BLaER1 treated with 17β-estradiol and CSF1 and Interleukin-3, amounts not matched to agents 10 nM and 100 nM (cell line): ENCODE measurements around the gene TMEM192.
"Not testable (repeated sequence)": the region's sequence is repeated elsewhere in the genome, so short reads cannot be mapped to it uniquely, and the experiment has no call there.

ENCODE experiments used
- H3K27ac ChIP-seq, 11 experiments: shearing (Covaris generic); formaldehyde crosslinking; 2 replicates each; pipeline ENCODE4 v1.8.1; 2022
- H3K27me3 ChIP-seq, 11 experiments: shearing (Covaris generic); formaldehyde crosslinking; 2 replicates each; pipeline ENCODE4 v1.8.1; 2022
- H3K36me3 ChIP-seq, 11 experiments: shearing (Covaris generic); formaldehyde crosslinking; 2 replicates each; pipeline ENCODE4 v1.8.1; 2022
- H3K4me1 ChIP-seq, 10 experiments: shearing (Covaris generic); formaldehyde crosslinking; 2 replicates each; pipeline ENCODE4 v1.8.1; 2022
- H3K4me2 ChIP-seq, 11 experiments: shearing (Covaris generic); formaldehyde crosslinking; 2 replicates each; pipeline ENCODE4 v1.8.1; 2022
- H3K4me3 ChIP-seq, 10 experiments: shearing (Covaris generic); formaldehyde crosslinking; 2 replicates each; pipeline ENCODE4 v1.8.1; 2022
- H3K9ac ChIP-seq, 11 experiments: shearing (Covaris generic); formaldehyde crosslinking; 2 replicates each; pipeline ENCODE4 v1.8.1; 2022
- H3K9me3 ChIP-seq, 11 experiments: shearing (Covaris generic); formaldehyde crosslinking; replicated peaks in 1 of 11; 2 replicates each; pipeline ENCODE4 v1.8.1; 2022
- H4K20me1 ChIP-seq, 11 experiments: shearing (Covaris generic); formaldehyde crosslinking; 2 replicates each; pipeline ENCODE4 v1.8.1; 2022
- Cebpa-rat ChIP-seq, 11 experiments: shearing (Covaris generic); IDR thresholded peaks; 2 replicates each; pipeline ENCODE4 v1.8.1; 2022

Gene TMEM192

DNA sequence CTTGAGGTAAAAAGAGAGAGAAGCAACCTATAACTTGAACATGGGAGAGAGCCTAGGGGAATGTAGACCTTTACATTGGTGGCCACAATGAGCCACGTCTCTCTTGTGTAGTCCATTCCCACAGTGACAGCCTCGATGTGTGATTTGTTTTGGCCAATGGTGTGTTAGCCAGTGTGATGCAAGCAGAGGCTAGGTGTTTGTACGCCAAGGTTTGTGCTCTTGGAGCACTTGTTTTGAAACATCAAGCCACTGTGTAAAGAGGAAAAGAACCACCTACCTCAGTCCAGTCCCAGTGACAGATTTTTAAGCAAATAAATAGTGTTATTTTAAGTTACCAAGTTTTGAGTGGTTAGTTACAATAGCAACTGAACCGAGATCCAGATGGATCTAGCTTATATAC is 23.9 kb upstream of the TMEM192 start:
- H3K9me3 ChIP-seq, result peaks cover 0 to 9% (median 0%) of the 10 kb centered on the region in 11 experiments; a peak in 8 of 22 replicates
- no peaks in the 10 kb centered on the region for H4K20me1 ChIP-seq
- H3K36me3 ChIP-seq, result no peaks in the 10 kb centered on the region
- H3K4me1 ChIP-seq, result peaks cover 32 to 39% (median 35%) of the 10 kb centered on the region in 10 experiments
- no peaks in the 10 kb centered on the region for H3K27me3 ChIP-seq
- TF ChIP-seq Cebpa-rat (IDR thresholded peaks at IDR 0.05), result no peak
- peak overlapping the region in 3 of 11 experiments; percentile 0 to 91 (median 27); a peak in 1 of 22 replicates for H3K27ac ChIP-seq
- no peak overlapping the region for H3K9ac ChIP-seq
- H3K4me2 ChIP-seq, result no peak overlapping the region
- no peak overlapping the region for H3K4me3 ChIP-seq

DNA sequence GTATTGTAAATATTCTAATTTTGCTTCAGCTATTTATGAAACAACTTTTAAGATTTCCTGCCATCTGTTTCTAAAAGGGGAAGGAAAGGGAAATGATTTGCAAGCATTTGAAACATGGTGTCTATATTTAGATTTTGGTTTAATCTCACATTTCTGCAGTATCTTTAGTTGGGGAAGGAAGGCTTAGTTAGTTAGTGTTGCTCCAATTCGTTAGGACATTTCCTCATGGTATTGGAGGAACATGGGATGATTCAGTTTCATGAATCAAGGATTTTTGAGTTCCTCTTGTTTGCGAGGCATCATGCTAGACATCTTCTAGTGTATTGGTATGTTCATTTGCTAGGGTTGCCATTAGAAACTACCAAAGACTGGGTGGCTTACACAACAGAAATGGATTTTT is 20.5 kb upstream of the TMEM192 start:
- 0 out of 20 replicates have a peak overlapping the region, but pooled peaks of 1 of the 10 experiments have one; percentile 9 for H3K4me3 ChIP-seq
- H3K9ac ChIP-seq, result peak overlapping the region; percentile 64 to 75 (median 70); a peak in 20 of 22 replicates
- H3K4me1 ChIP-seq, result peaks cover 38 to 59% (median 52%) of the 10 kb centered on the region in 10 experiments
- H3K27ac ChIP-seq, result peak overlapping the region; percentile 70 to 94 (median 89)
- peak in 5 of 11 experiments; percentile 16 to 92 (median 70); a peak in 8 of 22 replicates for TF ChIP-seq Cebpa-rat (IDR thresholded peaks at IDR 0.05)
- peaks cover 0 to 8% (median 0%) of the 10 kb centered on the region in 11 experiments; a peak in 8 of 22 replicates for H3K9me3 ChIP-seq
- H3K36me3 ChIP-seq, result no peaks in the 10 kb centered on the region
- no peaks in the 10 kb centered on the region for H4K20me1 ChIP-seq
- no peaks in the 10 kb centered on the region for H3K27me3 ChIP-seq
- peak overlapping the region; percentile 25 to 93 (median 84) for H3K4me2 ChIP-seq

GRCh38 chr4:165131247-165131832 is 18.7 kb upstream of the TMEM192 start:
- Histone ChIP-seq H3K27ac (peak overlapping the region in 10 of 11 experiments; percentile 78 to 94 (median 89); a peak in 17 of 22 replicates), H4K20me1 (no peaks in the 10 kb centered on the region), H3K9ac (peak overlapping the region in 6 of 11 experiments; percentile 9 to 74 (median 61); a peak in 5 of 22 replicates), H3K4me3 (no peak overlapping the region), H3K9me3 (peaks cover 0 to 4% (median 0%) of the 10 kb centered on the region in 11 experiments; a peak in 4 of 22 replicates), H3K4me1 (peaks cover 38 to 59% (median 52%) of the 10 kb centered on the region in 10 experiments), H3K4me2 (peak overlapping the region; percentile 25 to 93 (median 84); a peak in 19 of 22 replicates), H3K27me3 (no peaks in the 10 kb centered on the region), H3K36me3 (no peaks in the 10 kb centered on the region)
- TF ChIP-seq Cebpa-rat (IDR thresholded peaks at IDR 0.05), result no peak

DNA sequence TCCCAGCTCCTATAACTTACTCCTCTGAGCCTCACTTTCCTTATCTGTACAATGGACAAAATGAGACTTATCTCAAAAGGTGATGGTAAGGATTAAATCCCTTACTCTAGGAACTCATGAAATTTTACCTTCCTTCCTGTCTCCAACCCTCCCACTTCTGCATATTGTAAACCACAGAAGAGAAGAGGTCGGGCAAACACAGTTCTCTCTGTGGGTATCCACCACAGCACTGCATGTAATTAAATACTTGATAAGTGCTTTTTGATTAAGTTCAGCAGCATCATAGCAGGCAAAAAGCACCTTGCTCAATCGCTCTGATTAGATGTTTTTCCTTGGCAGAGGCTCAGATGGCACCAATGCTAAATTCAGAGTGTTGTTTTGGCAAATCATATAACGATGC is 17.3 kb upstream of the TMEM192 start:
- no peak for TF ChIP-seq Cebpa-rat (IDR thresholded peaks at IDR 0.05)
- Histone ChIP-seq H3K27me3 (no peaks in the 10 kb centered on the region), H3K4me1 (peaks cover 38 to 53% (median 49%) of the 10 kb centered on the region in 10 experiments), H3K9ac (peak overlapping the region in 2 of 11 experiments; percentile 2 to 17; a peak in 2 of 22 replicates), H3K27ac (peak overlapping the region in 2 of 11 experiments; percentile 21; a peak in 2 of 22 replicates), H3K9me3 (peaks cover 0 to 10% (median 6%) of the 10 kb centered on the region in 11 experiments; a peak in 8 of 22 replicates), H3K4me3 (no peak overlapping the region), H3K4me2 (peak overlapping the region in 6 of 11 experiments; percentile 2 to 51 (median 24); a peak in 8 of 22 replicates), H3K36me3 (no peaks in the 10 kb centered on the region), H4K20me1 (no peaks in the 10 kb centered on the region)

GRCh38 chr4:165125869-165126499 is 13.3 kb upstream of the TMEM192 start:
- not testable (repeated sequence) for H3K9ac ChIP-seq, H3K4me2 ChIP-seq, H3K4me3 ChIP-seq, H3K36me3 ChIP-seq, H4K20me1 ChIP-seq, H3K27me3 ChIP-seq, H3K27ac ChIP-seq
- Histone ChIP-seq H3K4me1 (peaks cover under 1 to 16% (median 11%) of the 10 kb centered on the region in 10 experiments; a peak in 15 of 20 replicates), H3K9me3 (peaks cover 2 to 16% (median 10%) of the 10 kb centered on the region in 11 experiments; a peak in 13 of 22 replicates)

DNA sequence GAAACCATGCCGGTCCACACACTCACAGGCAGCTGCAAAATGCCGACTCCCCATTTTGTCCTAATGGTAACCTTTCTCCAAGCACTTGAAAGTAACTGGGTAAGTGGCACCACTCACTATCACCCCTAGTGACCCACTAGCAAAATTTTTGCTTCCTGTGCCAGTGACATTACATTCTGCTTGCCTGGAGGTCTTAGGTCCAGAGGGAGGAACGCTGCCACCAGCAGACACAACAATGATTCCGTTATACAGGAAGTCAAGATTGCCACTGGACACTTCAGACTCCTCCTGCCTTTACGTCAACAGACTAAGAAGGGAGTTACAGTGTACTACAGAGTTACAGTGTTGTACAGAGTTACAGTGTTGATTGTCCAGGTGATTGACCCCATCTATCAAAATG is 11.8 kb upstream of the TMEM192 start:
- Histone ChIP-seq H3K27ac (no peak overlapping the region), H3K4me2 (no peak overlapping the region), H3K9ac (no peak overlapping the region), H3K9me3 (peaks cover 2 to 19% (median 11%) of the 10 kb centered on the region in 11 experiments; a peak in 14 of 22 replicates), H3K27me3 (no peaks in the 10 kb centered on the region), H4K20me1 (no peaks in the 10 kb centered on the region), H3K4me1 (peaks cover 0 to 1% (median 0%) of the 10 kb centered on the region in 10 experiments; a peak in 5 of 20 replicates), H3K36me3 (no peaks in the 10 kb centered on the region), H3K4me3 (no peak overlapping the region)
- no peak for TF ChIP-seq Cebpa-rat (IDR thresholded peaks at IDR 0.05)

- Histone ChIP-seq H3K4me1 (peaks cover 5 to 10% (median 5%) of the 10 kb centered on the region in 10 experiments; a peak in 19 of 20 replicates), H3K9me3 (peaks cover 0 to 10% (median 7%) of the 10 kb centered on the region in 11 experiments; a peak in 8 of 22 replicates), H3K27ac (no peak overlapping the region), H3K27me3 (no peaks in the 10 kb centered on the region), H3K4me2 (no peak overlapping the region), H4K20me1 (no peaks in the 10 kb centered on the region), H3K4me3 (no peak overlapping the region), H3K9ac (no peak overlapping the region), H3K36me3 (no peaks in the 10 kb centered on the region)
- TF ChIP-seq Cebpa-rat (IDR thresholded peaks at IDR 0.05), result no peak
Measured at GRCh38 chr4:165118256-165118909, 5.7 kb upstream of the TMEM192 start.

DNA sequence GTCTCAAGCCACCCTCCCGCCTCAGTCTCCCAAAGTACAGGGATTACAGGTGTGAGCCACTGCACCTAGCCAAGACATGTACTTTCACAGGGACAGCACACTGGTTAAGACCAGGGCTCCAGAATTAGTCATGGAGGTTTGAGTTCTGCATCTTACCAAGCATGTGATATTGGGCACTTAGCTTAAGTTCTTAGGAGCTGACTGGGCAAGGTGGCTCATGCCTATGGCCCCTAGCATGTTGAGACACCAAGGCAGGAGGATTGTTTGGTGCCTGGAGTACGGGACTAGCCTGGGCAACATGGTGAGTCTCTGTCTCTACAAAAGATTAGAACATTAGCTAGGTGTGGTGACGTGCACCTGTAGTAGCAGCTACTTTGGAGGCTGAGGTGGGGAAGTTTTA is 2.6 kb upstream of the TMEM192 start:
- no peaks in the 10 kb centered on the region for H3K9me3 ChIP-seq
- H3K27me3 ChIP-seq, result no peaks in the 10 kb centered on the region
- H3K4me3 ChIP-seq, result no peak overlapping the region
- TF ChIP-seq Cebpa-rat (IDR thresholded peaks at IDR 0.05), result no peak
- H3K27ac ChIP-seq, result no peak overlapping the region
- H3K9ac ChIP-seq, result no peak overlapping the region
- H3K36me3 ChIP-seq, result peaks cover 0 to 8% (median 3%) of the 10 kb centered on the region in 11 experiments; a peak in 6 of 22 replicates
- no peaks in the 10 kb centered on the region for H4K20me1 ChIP-seq
- no peak overlapping the region for H3K4me2 ChIP-seq
- peaks cover 12 to 23% (median 19%) of the 10 kb centered on the region in 10 experiments for H3K4me1 ChIP-seq
